ENCODE data around the gene CMYA5.
"Not testable (repeated sequence)": the region's sequence is repeated elsewhere in the genome, so short reads cannot be mapped to it uniquely, and the experiment has no call there.

Gene CMYA5

DNA sequence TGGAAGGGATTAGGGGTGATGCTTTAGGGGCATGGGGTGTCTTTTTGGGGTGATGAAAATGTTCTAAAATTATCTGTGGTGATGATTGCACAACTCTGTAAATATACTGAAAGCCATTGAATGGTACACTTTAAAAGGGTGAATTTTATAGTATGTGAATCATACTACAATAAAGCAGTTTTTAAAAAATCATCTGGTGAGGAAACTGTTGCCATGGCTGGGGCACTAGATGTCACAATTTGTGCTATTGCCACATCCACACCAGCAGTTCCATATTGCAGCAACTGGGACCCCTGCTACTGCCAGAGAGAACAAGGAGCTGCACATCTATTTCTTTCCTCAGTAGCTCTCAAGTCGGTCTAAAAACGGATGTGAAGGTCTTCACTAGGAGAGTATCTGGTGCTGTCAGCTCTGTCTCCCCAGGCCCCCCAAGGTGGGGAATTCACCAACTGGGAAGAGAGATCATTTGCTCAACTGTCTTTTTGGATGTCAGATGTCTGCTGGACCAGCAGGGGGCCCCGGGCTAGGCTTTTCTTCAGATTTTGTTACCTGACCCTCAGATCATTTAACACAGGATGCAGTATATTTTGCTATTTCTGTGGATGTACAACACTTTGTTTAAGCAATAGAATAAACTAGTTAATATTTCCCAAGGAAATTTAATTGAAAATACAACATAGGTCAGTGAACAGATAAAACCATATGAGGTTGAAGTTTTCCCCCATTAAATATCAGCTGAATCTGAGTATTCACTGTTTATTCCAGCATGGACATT, 13.2 kb downstream of the CMYA5 start:
- no peak for DNase-seq (ENCODE audit: low read depth)

- no peak for DNase-seq (ENCODE audit: low read depth)
Observed at GRCh38 chr5:79703381-79703645, 13.7 kb downstream of the CMYA5 start.

DNA sequence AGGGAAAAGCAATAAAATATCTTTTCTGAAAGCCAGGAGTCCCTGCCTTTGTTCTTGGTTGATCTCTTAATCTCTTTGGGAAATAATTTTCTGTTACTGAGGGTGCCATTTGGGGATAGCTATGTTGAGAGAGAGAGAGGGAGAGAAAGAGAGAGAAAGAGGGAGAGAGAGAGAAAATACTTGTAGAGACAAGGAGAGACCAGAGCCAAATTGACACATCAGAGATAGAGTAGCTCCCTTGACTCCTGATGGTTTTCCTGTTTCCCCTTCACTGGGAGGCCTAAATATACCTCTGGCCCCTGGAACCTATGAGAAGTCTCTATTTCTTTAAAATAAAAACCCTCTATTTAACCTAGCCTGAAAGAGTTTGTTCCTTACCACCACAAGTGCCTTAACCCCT, 14.9 kb downstream of the CMYA5 start:
- no peak for DNase-seq (ENCODE audit: low read depth)

GRCh38 chr5:79705632-79706031, 16.0 kb downstream of the CMYA5 start:
- DNase-seq (ENCODE audit: low read depth): no peak

DNA sequence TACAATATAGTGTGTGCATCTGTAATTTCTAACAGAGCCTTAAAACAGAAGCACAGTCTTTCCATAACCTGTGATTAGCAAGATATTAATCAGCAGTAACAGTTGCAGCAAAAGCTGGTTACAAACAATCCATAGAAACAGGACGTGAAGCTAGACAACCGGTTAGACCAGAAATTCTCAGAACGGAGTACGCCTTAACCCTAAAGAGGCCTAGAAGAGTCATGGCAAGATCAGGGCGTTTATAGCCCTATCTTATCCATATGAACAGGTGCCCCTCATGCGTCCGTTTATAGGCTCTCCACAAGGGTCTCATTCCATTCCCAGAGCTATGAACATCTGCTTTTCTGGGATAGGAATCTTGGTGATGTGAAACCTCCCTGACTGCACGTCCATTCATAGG, 16.7 kb downstream of the CMYA5 start:
- DNase-seq (ENCODE audit: low read depth): not testable (repeated sequence)

- no peak for DNase-seq (ENCODE audit: low read depth)
Observed at GRCh38 chr5:79707535-79707934, 17.9 kb downstream of the CMYA5 start.

- DNase-seq (ENCODE audit: low read depth): no peak
Observed at GRCh38 chr5:79712741-79713140, 23.1 kb downstream of the CMYA5 start.

GRCh38 chr5:79713727-79714126, 24.1 kb downstream of the CMYA5 start:
- DNase-seq (ENCODE audit: low read depth): no peak

GRCh38 chr5:79716839-79717238, 27.2 kb downstream of the CMYA5 start:
- DNase-seq (ENCODE audit: low read depth): no peak

- DNase-seq (ENCODE audit: low read depth): no peak
Observed at GRCh38 chr5:79720096-79720495, 30.5 kb downstream of the CMYA5 start.

- no peak for DNase-seq (ENCODE audit: low read depth)
Observed at GRCh38 chr5:79727451-79728355, 38.1 kb downstream of the CMYA5 start.

- DNase-seq (ENCODE audit: low read depth): no peak
Observed at GRCh38 chr5:79728396-79728795, 38.8 kb downstream of the CMYA5 start.

- DNase-seq (ENCODE audit: low read depth): no peak
Observed at GRCh38 chr5:79729679-79730078, 40.0 kb downstream of the CMYA5 start.

DNA sequence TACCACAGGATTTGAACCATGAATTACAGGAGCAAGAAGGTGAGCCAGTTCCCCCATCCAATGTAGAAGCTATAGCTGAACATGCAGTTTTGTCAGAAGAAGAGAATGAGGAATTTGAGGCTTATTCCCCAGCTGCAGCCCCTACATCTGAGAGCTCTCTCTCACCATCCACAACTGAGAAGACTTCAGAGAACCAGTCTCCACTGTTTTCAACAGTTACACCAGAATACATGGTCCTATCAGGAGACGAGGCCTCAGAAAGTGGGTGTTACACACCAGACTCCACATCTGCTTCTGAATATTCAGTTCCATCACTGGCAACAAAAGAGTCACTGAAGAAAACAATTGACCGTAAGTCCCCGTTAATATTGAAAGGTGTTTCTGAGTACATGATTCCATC, 40.9 kb downstream of the CMYA5 start:
- DNase-seq (ENCODE audit: low read depth): no peak

DNA sequence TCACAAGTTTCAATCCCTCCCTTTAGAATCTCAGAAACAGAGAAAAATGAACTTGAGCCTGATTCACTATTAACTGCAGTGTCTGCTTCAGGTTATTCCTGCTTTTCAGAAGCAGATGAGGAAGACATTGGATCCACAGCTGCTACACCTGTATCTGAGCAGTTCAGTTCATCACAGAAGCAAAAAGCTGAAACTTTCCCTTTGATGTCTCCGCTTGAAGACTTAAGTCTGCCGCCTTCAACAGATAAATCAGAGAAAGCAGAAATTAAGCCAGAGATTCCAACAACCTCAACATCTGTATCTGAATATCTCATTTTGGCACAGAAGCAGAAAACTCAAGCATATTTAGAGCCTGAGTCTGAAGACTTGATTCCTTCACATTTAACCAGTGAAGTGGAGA, 42.1 kb downstream of the CMYA5 start:
- no peak for DNase-seq (ENCODE audit: low read depth)

DNA sequence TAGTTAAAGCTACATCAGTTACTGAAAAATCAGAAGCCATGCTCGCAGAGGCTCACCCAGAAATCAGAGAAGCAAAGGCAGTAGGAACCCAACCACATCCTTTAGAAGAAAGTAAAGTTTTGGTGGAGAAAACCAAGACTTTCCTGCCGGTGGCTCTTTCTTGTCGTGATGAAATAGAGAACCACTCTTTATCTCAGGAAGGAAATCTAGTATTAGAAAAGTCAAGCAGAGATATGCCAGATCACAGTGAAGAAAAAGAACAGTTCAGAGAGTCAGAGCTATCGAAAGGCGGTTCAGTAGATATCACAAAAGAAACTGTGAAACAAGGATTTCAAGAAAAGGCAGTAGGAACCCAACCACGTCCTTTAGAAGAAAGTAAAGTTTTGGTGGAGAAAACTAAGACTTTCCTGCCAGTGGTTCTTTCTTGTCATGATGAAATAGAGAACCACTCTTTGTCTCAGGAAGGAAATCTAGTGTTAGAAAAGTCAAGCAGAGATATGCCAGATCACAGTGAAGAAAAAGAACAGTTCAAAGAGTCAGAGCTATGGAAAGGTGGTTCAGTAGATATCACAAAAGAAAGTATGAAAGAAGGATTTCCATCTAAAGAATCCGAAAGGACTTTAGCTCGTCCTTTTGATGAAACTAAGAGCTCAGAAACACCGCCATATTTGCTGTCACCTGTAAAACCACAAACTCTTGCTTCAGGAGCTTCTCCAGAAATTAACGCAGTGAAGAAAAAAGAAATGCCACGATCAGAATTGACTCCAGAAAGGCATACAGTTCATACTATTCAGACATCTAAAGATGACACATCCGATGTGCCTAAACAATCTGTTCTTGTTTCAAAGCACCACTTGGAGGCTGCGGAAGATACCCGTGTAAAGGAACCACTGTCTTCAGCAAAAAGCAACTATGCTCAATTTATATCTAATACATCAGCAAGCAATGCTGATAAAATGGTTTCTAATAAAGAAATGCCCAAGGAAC, 47.2 kb downstream of the CMYA5 start:
- no peak for DNase-seq (ENCODE audit: low read depth)

- no peak for DNase-seq (ENCODE audit: low read depth)
Observed at GRCh38 chr5:79738349-79738748, 48.7 kb downstream of the CMYA5 start.

DNA sequence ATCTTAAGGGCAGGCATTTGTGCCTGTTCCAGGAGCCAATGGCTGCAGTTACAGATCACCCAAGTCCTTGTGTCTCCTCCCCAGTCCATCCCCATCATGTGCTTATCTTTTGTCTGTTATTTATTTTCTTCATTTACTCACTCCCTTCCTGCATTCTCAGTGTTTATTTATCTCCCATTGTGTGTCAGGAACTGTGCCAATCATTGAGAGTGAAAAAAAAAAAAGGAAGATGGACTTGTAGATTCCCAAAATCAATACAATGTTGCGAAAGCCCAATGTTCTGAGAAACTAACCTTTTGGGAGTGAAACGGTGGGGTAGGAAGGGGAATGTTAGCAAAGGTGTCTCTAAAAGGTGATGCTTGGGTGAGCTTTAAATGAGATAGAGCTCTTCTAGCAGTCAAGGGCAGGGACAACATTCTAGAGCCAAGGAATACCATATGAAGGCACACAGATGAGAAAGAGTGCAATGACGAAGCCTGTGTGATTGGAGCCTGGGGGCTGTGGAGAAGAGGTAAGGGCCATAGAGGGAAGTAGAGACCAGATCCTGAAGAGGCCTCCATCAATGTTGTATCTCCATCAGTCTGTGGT, 53.0 kb downstream of the CMYA5 start:
- no peak for DNase-seq (ENCODE audit: low read depth)

- DNase-seq (ENCODE audit: low read depth): no peak
Observed at GRCh38 chr5:79743846-79744605, 54.4 kb downstream of the CMYA5 start.

DNA sequence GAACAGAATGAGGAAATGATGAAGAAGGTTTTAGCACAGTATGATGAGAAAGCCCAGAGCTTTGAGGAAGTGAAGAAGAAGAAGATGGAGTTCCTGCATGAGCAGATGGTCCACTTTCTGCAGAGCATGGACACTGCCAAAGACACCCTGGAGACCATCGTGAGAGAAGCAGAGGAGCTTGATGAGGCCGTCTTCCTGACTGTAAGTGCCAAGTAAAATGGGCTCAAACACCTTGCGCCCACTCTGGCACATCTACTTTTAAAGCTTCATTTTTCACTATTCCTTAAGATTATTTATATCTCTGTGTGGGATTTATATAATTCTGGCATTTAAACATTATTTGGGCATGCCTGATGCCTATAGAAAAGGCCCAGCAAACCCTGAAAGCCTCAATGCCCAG, 55.6 kb downstream of the CMYA5 start:
- DNase-seq (ENCODE audit: low read depth): no peak

Measured in activated T-helper 1 cell treated with Interleukin-2 at 50 U/mL for 16 hours (primary cell).